Natural killer cell (primary cell): Measurements from ENCODE around the gene CNTN6. TPM values are rescaled to one million over a fixed set of nuclear protein-coding genes. Genes with fewer than 3 reads are reported as not detected.

ENCODE experiments used
- ATAC-seq, 3 donors: fragments of 150-1000 bp in 2 of 3; fragments of 200-7000 bp in 1 of 3; cut with Tn5 transposase; 1 replicate in 1 of 3; 2 replicates in 2 of 3; pipeline ENCODE4 v1.10.0; 2021; ENCODE audit warnings: mild to moderate bottlenecking in 2 of 3, moderate library complexity in 2 of 3
- DNase-seq, 2 donors: peaks; one replicate each; pipeline versions ENCODE4 v3.0.0 to v3.0.0-alpha.2; 2013 to 2021; ENCODE audit warnings: mixed read lengths in 1 of 2
- H3K27ac ChIP-seq: one replicate; pipeline ENCODE4 v1.5.1; 2013; ENCODE audit warnings: mild to moderate bottlenecking, low read length
- H3K27me3 ChIP-seq: one replicate; pipeline ENCODE4 v1.6.1; 2013; ENCODE audit warnings: low read length; ENCODE audit not compliant: control insufficient read depth, insufficient read depth
- H3K36me3 ChIP-seq: one replicate; pipeline ENCODE4 v1.6.1; 2013; ENCODE audit warnings: low read length; ENCODE audit not compliant: control insufficient read depth, insufficient read depth
- H3K4me1 ChIP-seq: one replicate; pipeline ENCODE4 v1.6.1; 2013; ENCODE audit warnings: low read length; ENCODE audit not compliant: control insufficient read depth, insufficient read depth
- H3K4me3 ChIP-seq: one replicate; pipeline ENCODE4 v1.5.1; 2013; ENCODE audit warnings: low read length
- H3K9me3 ChIP-seq: one replicate; pipeline ENCODE4 v1.6.1; 2013; ENCODE audit warnings: low read length; ENCODE audit not compliant: control insufficient read depth, insufficient read depth
- H3K27ac Mint-ChIP-seq, 2 donors: one replicate each; pipeline ENCODE4 v1.8.0; 2022; ENCODE audit warnings: mild to moderate bottlenecking in 2 of 2, mixed read lengths in 2 of 2, moderate library complexity in 1 of 2
- H3K27me3 Mint-ChIP-seq, 2 donors: one replicate each; pipeline ENCODE4 v1.8.0; 2022; ENCODE audit warnings: low read depth in 2 of 2, mixed read lengths in 2 of 2
- H3K36me3 Mint-ChIP-seq: one replicate; pipeline ENCODE4 v1.8.0; 2022; ENCODE audit warnings: mixed read lengths
- H3K4me1 Mint-ChIP-seq, 2 donors: one replicate each; pipeline ENCODE4 v1.8.0; 2022; ENCODE audit warnings: mixed read lengths in 2 of 2
- H3K4me3 Mint-ChIP-seq: one replicate; pipeline ENCODE4 v1.8.0; 2022; ENCODE audit warnings: mild to moderate bottlenecking, moderate library complexity, mixed read lengths
- H3K9me3 Mint-ChIP-seq, 2 donors: one replicate each; pipeline ENCODE4 v1.8.0; 2022; ENCODE audit warnings: mixed read lengths in 2 of 2
- WGBS: methylation state at CpG from one replicate; pipeline ENCODE4 v1.1.7; 2013; ENCODE audit warnings: missing lambda C conversion rate; ENCODE audit not compliant: insufficient coverage; 5-methylcytosine and 5-hydroxymethylcytosine counted together
- intact Hi-C: fragments of 100-400 bp; cut with micrococcal nuclease; formaldehyde crosslinking; loops from one replicate; pipeline ENCODE4 v1.14.2; 2022
- total RNA-seq, 4 donors: library from RNA; stranded (reverse); fragments of 120-200 nt in 1 of 4; gene quantifications; one replicate each; pipeline versions ENCODE4 v1.2.3 to v1.2.4, GENCODE V29; 2013 to 2022
- TF ChIP-seq, protein P1 (sequence below): fragments of 200-600 bp; IDR thresholded peaks from one replicate; pipeline ENCODE4 v1.8.0; 2022; ENCODE audit warnings: antibody characterized with exemption

The CNTN6 gene
- total RNA-seq, 3 donors from 2014 or later (not counting 1 experiment from before 2014, with no cell fraction given): not detected

DNA sequence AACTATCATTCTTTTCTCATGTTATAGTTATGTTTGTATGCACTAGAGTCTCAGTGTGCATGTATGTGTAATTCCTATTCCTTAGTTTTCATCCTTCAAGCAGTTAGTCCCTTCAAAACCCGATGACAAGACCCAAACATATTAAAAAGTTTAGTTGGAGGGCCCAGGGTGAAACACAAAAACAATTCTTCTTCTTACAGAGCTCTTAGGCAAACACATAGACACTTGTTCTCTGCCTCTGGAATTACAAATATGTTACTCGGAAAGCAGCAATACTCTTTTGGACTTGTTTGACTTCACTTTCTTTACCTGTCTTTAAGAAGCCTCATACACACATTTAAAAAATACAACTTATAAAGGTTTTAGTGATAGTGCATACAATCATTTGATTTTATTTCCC lies 763 bp upstream of the CNTN6 start:
- no peak overlapping the region for H3K27ac Mint-ChIP-seq
- no peaks in the 10 kb centered on the region for H3K4me1 Mint-ChIP-seq
- Histone ChIP-seq H3K4me3 (no peak overlapping the region), H3K4me1 (no peaks in the 10 kb centered on the region), H3K27me3 (no peaks in the 10 kb centered on the region), H3K36me3 (no peaks in the 10 kb centered on the region), H3K9me3 (no peaks in the 10 kb centered on the region), H3K27ac (no peak overlapping the region)
- DNase-seq: no peak
- no peak for ATAC-seq
- 58% methylated on average over 2 of the region's 2 CpGs for WGBS
- H3K4me3 Mint-ChIP-seq: no peak overlapping the region
- peaks cover 8 to 24% of the 10 kb centered on the region in 2 donors for H3K9me3 Mint-ChIP-seq
- intact Hi-C loops: no loop called here
- peaks cover 10% of the 10 kb centered on the region for H3K36me3 Mint-ChIP-seq
- H3K27me3 Mint-ChIP-seq: no peaks in the 10 kb centered on the region
- TF ChIP-seq, protein P1, sequence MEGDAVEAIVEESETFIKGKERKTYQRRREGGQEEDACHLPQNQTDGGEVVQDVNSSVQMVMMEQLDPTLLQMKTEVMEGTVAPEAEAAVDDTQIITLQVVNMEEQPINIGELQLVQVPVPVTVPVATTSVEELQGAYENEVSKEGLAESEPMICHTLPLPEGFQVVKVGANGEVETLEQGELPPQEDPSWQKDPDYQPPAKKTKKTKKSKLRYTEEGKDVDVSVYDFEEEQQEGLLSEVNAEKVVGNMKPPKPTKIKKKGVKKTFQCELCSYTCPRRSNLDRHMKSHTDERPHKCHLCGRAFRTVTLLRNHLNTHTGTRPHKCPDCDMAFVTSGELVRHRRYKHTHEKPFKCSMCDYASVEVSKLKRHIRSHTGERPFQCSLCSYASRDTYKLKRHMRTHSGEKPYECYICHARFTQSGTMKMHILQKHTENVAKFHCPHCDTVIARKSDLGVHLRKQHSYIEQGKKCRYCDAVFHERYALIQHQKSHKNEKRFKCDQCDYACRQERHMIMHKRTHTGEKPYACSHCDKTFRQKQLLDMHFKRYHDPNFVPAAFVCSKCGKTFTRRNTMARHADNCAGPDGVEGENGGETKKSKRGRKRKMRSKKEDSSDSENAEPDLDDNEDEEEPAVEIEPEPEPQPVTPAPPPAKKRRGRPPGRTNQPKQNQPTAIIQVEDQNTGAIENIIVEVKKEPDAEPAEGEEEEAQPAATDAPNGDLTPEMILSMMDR: no peak

GRCh38 chr3:1093217-1093616 lies 393 bp downstream of the CNTN6 start:
- TF ChIP-seq, protein P1: no peak
- Mint-ChIP-seq H3K9me3 (peaks cover 7 to 26% of the 10 kb centered on the region in 2 donors), H3K27ac (no peak overlapping the region), H3K36me3 (peaks cover 10% of the 10 kb centered on the region), H3K27me3 (no peaks in the 10 kb centered on the region), H3K4me3 (no peak overlapping the region), H3K4me1 (no peaks in the 10 kb centered on the region)
- ATAC-seq: no peak
- no peak for DNase-seq
- Histone ChIP-seq H3K4me1 (no peaks in the 10 kb centered on the region), H3K27me3 (no peaks in the 10 kb centered on the region), H3K4me3 (no peak overlapping the region), H3K27ac (no peak overlapping the region), H3K9me3 (no peaks in the 10 kb centered on the region), H3K36me3 (no peaks in the 10 kb centered on the region)
- WGBS: 89% methylated on average over 6 of the region's 6 CpGs
- intact Hi-C loops: no loop called here

DNA sequence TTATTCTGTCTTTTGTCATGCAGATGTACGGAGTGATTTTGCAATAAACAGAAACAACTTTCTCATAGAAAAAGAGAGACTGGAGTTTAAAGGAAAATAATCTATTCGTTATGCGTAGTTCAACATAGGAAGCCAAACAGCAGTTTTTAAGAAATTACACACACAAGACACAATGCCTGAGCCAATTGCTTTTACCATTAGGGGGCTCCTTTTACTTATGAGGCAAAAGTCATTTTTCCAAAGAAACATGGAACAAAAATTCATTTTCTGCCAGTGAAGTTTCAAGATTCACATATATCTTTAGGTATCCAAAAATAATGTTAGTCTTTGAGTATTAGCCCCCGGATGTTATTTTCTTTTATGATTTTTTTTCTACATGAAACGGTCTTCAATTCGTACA lies 10.7 kb downstream of the CNTN6 start:
- no peaks in the 10 kb centered on the region for H3K27me3 Mint-ChIP-seq
- H3K36me3 ChIP-seq: no peaks in the 10 kb centered on the region
- no peak overlapping the region for H3K4me3 ChIP-seq
- DNase-seq: no peak
- H3K27ac ChIP-seq: no peak overlapping the region
- H3K27ac Mint-ChIP-seq: no peak overlapping the region
- ATAC-seq: no peak
- TF ChIP-seq, protein P1: no peak
- H3K27me3 ChIP-seq: no peaks in the 10 kb centered on the region
- H3K4me1 Mint-ChIP-seq: no peaks in the 10 kb centered on the region
- H3K4me1 ChIP-seq: no peaks in the 10 kb centered on the region
- no peaks in the 10 kb centered on the region for H3K9me3 ChIP-seq
- H3K4me3 Mint-ChIP-seq: no peak overlapping the region
- peaks cover 0 to 9% of the 10 kb centered on the region in 2 donors for H3K9me3 Mint-ChIP-seq
- intact Hi-C loops: no loop called here
- WGBS: 34% methylated on average over 2 of the region's 6 CpGs
- H3K36me3 Mint-ChIP-seq: no peaks in the 10 kb centered on the region

DNA sequence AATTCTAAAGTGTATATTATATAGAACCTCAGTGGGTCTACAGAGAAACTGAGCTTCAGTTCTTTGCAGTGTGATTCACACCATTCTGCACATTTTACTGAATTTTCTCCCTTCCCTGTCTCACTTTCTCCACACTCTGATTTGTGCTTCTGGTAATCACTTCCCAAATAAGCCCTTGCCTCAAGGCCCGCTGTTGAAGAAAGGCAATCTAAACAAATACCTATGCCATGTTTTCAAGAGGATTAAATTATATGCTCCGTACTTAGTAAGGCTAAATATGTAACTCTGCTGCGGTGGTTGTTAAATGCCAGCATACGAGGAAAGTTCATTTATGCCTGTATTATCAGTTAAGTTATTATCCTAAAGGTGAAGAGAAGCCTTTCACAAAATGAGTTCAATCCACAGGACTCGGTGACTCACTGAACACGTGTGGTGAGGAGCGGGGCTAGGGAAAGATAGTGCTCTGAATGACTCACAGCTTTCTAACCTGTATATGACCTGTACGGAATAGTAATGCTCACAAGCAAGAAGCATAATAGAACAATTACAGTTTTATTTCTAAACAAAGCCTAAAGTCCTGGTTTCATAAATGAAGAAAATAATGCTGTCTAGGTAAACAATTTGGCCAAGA lies 25.1 kb downstream of the CNTN6 start:
- H3K9me3 Mint-ChIP-seq: peaks cover 19 to 23% of the 10 kb centered on the region in 2 donors
- H3K36me3 Mint-ChIP-seq: no peaks in the 10 kb centered on the region
- DNase-seq (no peak), ATAC-seq (no peak)
- H3K4me3 Mint-ChIP-seq: no peak overlapping the region
- 96% methylated on average over 7 of the region's 8 CpGs for WGBS
- no peaks in the 10 kb centered on the region for H3K27me3 Mint-ChIP-seq
- H3K27ac ChIP-seq: no peak overlapping the region
- H3K27me3 ChIP-seq: no peaks in the 10 kb centered on the region
- H3K36me3 ChIP-seq: no peaks in the 10 kb centered on the region
- intact Hi-C loops: no loop called here
- no peaks in the 10 kb centered on the region for H3K4me1 Mint-ChIP-seq
- H3K9me3 ChIP-seq: peaks cover 5% of the 10 kb centered on the region
- H3K27ac Mint-ChIP-seq: no peak overlapping the region
- H3K4me1 ChIP-seq: no peaks in the 10 kb centered on the region
- H3K4me3 ChIP-seq: no peak overlapping the region
- TF ChIP-seq, protein P1: no peak
